GM12872 (cell line): ENCODE results near the gene CYP51A1.

Experiments used
- CTCF ChIP-seq: IDR thresholded peaks from 3 replicates; pipeline ENCODE4 v1.5.1; 2011; ENCODE audit warnings: low read depth, mild to moderate bottlenecking, low read length, moderate library complexity; ENCODE audit not compliant: insufficient read depth

CYP51A1 gene

DNA sequence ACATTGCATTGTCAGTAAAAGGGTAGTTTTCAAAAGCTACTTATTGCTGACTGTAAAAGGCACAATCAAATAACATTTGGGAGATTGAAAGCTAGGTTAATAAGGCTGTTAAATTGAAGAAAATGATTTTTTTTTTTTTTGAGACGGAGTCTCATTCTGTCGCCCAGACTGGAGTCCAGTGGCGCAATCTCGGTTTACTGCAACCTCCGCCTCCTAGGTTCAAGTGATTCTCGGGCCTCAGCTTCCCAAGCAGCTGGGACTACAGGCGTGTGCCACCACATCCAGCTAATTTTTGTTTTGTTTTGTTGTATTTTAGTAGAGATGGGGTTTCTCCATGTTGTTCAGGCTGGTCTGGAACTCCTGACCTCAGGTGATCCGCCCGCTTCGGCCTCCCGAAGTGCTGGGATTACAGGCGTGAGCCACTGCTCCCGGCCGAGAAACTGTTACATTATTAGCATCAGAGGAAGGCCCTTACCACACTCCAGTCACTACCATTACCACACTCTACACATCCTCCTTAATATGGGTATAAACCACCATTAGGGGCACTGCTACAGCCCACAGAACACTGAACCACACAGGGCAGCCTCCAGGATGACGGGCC is 1.0 kb downstream of the CYP51A1 start:
- TF ChIP-seq CTCF = no peak

DNA sequence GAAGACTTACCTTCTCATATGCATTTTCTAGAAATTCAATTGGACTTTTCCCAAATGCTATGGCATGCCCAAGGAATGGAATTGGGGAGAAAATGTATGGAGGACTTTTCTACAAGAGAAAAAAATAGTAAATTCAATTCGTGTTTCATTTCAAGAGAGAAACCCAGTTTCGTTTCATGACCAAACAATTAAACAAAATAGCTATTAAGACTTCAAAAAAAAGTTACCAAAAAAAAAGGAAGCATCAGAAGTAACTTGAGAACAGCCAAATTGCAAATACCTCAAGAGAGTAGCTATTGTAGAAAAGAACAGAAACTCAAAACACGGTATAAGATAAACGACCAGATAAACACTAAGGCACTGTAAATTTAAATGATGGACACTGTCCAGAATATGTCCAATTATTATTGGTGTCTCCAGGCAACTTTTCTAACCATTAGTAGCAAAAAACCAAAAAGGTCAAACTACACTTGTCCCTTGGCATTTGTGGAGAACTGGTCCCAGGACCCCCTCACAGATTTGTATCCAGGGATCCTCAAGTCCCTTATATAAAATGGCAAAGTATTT is 2.4 kb downstream of the CYP51A1 start:
- no peak for TF ChIP-seq CTCF

GRCh38 chr7:92131093-92131492 is 3.2 kb downstream of the CYP51A1 start:
- no peak for TF ChIP-seq CTCF

GRCh38 chr7:92121681-92122080 is 12.6 kb downstream of the CYP51A1 start:
- TF ChIP-seq CTCF = no peak

DNA sequence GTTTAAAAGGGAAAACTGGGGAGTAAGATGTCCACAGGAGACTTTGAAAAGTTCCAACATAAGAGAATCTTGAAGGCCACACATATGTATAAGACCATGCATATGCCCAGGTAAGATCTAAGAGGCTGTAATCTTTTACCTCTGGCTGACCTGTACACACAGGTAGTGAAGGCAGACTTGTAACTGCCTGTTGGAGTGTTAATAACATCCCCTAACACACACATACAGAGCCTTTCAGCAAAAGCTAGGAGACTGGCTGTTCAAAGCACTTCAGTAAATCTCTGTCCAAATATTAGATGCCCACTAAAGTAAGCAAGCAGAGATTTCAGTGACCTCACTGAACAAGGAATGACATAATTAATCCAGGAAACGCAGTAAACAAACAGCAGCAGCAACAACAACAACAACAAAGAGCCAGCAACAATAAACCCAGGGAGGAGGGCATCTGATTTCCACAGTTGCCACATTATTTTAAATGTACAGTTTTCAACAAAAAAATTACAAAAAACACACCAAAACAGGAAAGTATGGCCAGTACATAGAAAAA is 15.0 kb downstream of the CYP51A1 start:
- TF ChIP-seq CTCF = no peak

DNA sequence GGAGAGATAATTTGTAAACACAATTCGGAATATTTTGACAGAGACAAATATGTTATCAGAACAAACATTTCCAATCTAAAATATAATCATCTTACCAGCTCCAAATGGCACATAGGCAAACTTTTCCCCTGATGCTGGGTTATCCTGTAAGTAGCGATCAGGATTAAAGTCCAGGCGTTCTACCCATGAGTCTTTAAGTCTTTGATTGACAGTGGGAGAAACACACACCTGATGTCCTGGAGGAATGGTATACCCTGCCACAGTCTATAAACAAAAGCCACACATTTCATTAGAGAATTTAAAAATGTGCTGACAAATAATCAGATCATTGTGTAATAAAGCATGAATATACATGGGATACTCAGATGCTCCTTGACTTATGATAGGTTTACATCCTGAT is 17.3 kb downstream of the CYP51A1 start:
- no peak for TF ChIP-seq CTCF

- TF ChIP-seq CTCF = no peak
These were observed 18.5 kb downstream of the CYP51A1 start for GRCh38 chr7:92115821-92116220.
